ENCODE data around the gene MYO1F.

MYO1F gene

DNA sequence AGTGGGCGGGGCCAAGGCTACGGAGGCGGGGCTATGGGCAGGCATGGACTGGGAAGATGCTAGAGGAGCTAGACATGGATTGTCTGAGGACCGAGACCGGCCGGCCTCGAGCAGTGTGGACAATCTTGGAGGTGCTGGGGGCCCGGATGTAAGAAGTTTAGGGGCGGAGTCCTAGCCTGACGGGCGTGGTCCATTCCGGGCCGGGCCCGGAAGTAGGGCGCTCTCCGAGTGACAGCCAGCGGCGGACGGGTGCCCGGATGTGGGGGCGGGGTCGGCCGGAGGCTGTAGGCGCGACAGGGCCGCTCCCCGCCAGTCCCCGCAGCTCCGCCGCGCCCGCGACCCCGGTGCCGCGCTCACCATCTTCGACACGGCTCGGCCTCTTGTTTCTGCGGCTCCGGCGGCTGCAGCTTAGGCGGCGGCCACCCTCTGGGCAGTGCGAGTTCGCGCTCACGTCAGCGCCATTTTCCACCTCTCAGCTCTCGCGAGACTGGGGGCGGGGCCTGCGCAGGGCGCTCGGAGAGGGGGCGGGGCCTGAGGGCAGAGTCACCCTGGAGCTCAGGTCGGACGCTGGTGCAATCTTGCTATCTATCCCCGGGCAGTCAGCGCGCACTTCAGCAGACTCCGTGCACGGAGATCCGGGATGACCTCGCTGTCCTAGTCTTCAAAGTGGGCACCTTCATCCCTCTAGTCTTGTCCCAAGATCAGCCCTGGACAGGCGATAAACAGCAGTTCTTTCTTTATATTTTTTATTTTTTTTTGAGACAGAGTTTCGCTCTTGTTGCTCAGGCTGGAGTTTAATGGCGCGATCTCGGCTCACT is 63.3 kb downstream of the MYO1F start, which contains the start of gene ZNF414:
Gene ZNF414 (minus strand): TSS at position 481 of the 818 bp plus-strand sequence. CDS start 121 bp downstream, at position 360.
- peak within 1 kb of the TSS; percentile 92 for H3K18ac ChIP-seq (ENCODE audit: low read length)
- no peak within 1 kb of the TSS for H2BK15ac ChIP-seq (replicated peaks; ENCODE audit: low read depth)
- peak within 1 kb of the TSS; percentile 89 for H2BK120ac ChIP-seq (ENCODE audit: low read depth, low read length)
- DNase-seq = peak; percentile 99
- peaks cover 4% of the 10 kb centered on the region for H3K4me1 ChIP-seq (ENCODE audit: control insufficient read depth, low read depth, low read length)
- H3K36me3 ChIP-seq (ENCODE audit: control insufficient read depth, insufficient read depth, low read length) = no peaks in the 10 kb centered on the region
- peak within 1 kb of the TSS; percentile 98 for H2BK5ac ChIP-seq (ENCODE audit: low read length)
- WGBS (ENCODE audit: extremely low coverage, insufficient coverage, low lambda C conversion rate) = no CpG with 5 or more reads among the region's 70 CpGs
- H4K5ac ChIP-seq (ENCODE audit: low read length) = no peak within 1 kb of the TSS
- H3K56ac ChIP-seq (ENCODE audit: low read length) = peak within 1 kb of the TSS; percentile 100
- peak within 1 kb of the TSS; percentile 68 for H3K4me2 ChIP-seq (ENCODE audit: low read length)
- peak within 1 kb of the TSS; percentile 90 for H2AK5ac ChIP-seq (ENCODE audit: low read length)
- peaks cover 3% of the 10 kb centered on the region for H3K79me1 ChIP-seq (ENCODE audit: low read length)
- H3K4me3 ChIP-seq (ENCODE audit: low read length) = peak within 1 kb of the TSS; percentile 78
- H3K4ac ChIP-seq (ENCODE audit: low read depth, low read length) = peak within 1 kb of the TSS; percentile 93
- peak within 1 kb of the TSS; percentile 95 for H3K9ac ChIP-seq (ENCODE audit: low read length)
- peak within 1 kb of the TSS; percentile 91 for H3K23ac ChIP-seq (ENCODE audit: low read length)
- H3K79me2 ChIP-seq (ENCODE audit: control insufficient read depth, insufficient read depth, low read length) = no peaks in the 10 kb centered on the region
- H3K27ac ChIP-seq (ENCODE audit: low read depth, low read length) = peak within 1 kb of the TSS; percentile 97
- peak within 1 kb of the TSS; percentile 97 for H4K8ac ChIP-seq (ENCODE audit: low read depth, low read length)
- no peaks in the 10 kb centered on the region for H3K27me3 ChIP-seq (ENCODE audit: insufficient read depth, low read length, poor library complexity)

DNA sequence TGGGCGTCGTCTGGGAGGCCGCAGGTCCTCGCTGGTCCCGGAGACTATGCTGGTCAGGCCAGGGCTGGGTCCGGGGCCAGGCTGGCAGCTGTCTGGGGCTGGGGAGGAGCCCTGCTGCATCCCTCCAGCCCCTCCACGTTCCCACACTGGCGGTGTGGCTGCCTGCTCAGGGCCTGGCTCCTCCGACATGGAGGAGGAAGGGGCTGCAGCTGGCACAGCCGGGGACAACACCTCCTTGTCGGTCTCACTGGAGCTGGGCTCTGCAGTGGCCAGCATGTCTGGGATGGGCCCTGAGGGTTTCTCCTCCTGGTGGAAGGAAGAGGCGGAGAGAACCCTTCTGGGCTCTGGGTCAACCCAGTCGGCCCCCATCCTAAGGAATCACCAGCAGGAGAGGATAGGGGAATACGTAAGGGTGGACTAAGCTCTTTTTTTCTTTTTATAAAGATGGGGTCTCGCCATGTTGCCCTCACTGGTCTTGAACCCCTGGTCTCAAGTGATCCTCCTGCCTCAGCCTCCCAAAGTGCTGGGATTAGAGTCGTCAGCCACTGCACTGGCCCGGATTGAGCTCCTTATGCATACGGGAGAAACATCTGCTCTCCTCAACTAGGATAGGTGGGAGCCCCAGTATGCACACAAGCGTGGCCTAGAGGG is 64.1 kb downstream of the MYO1F start:
- Histone ChIP-seq H3K36me3 (ENCODE audit: control insufficient read depth, insufficient read depth, low read length) (no peaks in the 10 kb centered on the region), H3K4me2 (ENCODE audit: low read length) (peak overlapping the region; percentile 35), H3K9ac (ENCODE audit: low read length) (peak overlapping the region; percentile 74), H2BK15ac (replicated peaks; ENCODE audit: low read depth) (no peak overlapping the region), H3K79me1 (ENCODE audit: low read length) (peaks cover 3% of the 10 kb centered on the region), H4K8ac (ENCODE audit: low read depth, low read length) (no peak overlapping the region), H2AK5ac (ENCODE audit: low read length) (peak overlapping the region; percentile 90), H3K27me3 (ENCODE audit: insufficient read depth, low read length, poor library complexity) (no peaks in the 10 kb centered on the region), H4K5ac (ENCODE audit: low read length) (no peak overlapping the region), H3K4ac (ENCODE audit: low read depth, low read length) (peak overlapping the region; percentile 42), H2BK120ac (ENCODE audit: low read depth, low read length) (no peak overlapping the region), H3K4me3 (ENCODE audit: low read length) (no peak overlapping the region), H3K79me2 (ENCODE audit: control insufficient read depth, insufficient read depth, low read length) (no peaks in the 10 kb centered on the region), H3K56ac (ENCODE audit: low read length) (peak overlapping the region; percentile 94), H2BK5ac (ENCODE audit: low read length) (no peak overlapping the region), H3K27ac (ENCODE audit: low read depth, low read length) (peak overlapping the region; percentile 97), H3K18ac (ENCODE audit: low read length) (no peak overlapping the region), H3K4me1 (ENCODE audit: control insufficient read depth, low read depth, low read length) (peaks cover 4% of the 10 kb centered on the region), H3K23ac (ENCODE audit: low read length) (peak overlapping the region; percentile 91)
- peak; percentile 40 for DNase-seq
- no CpG with 5 or more reads among the region's 19 CpGs for WGBS (ENCODE audit: extremely low coverage, insufficient coverage, low lambda C conversion rate)

DNA sequence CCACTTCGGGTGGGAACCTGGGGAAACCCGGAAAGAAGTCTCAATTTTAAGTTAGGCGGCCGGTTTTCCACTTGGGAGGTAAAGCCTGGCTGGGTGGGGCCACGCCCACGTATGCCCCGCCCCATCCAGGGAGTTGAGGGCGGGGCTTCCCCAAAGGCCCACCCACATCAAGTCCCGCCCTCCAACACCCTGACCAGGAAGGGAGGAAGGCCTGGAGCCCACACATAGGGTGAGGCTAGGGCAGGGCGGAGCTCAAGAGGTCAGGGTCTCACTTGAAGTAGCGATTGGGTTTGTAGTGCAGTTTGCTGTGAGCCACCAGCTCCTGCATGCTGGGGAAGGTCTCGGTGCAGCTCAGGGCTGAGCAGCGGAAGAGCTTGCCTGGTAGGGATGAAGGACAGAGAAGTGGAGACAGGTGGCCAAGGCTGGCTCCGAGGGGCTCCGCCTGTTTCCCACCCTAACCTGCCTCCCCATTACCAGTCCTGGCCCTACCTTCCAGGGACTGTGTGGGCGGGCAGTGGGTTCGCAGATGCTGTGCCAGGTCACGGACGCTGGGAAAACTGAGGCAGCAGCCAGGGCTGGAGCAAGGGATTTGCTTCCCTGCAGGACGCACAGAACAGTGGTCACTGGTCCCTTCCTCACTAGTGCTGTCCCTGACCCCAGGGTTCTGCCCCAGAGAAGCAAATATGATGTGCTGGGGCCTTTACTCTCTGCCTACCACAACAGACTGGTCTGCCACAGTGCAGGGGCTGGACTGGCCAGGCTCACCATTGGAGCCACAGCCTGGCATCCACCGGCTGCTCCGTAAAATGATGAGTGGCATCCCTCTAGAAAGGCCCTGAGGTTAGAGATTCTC is 64.9 kb downstream of the MYO1F start:
- Histone ChIP-seq H3K27me3 (ENCODE audit: insufficient read depth, low read length, poor library complexity) (no peaks in the 10 kb centered on the region), H3K4me3 (ENCODE audit: low read length) (no peak overlapping the region), H3K56ac (ENCODE audit: low read length) (peak overlapping the region; percentile 94), H3K9ac (ENCODE audit: low read length) (peak overlapping the region; percentile 74), H3K36me3 (ENCODE audit: control insufficient read depth, insufficient read depth, low read length) (no peaks in the 10 kb centered on the region), H3K27ac (ENCODE audit: low read depth, low read length) (no peak overlapping the region), H3K79me2 (ENCODE audit: control insufficient read depth, insufficient read depth, low read length) (no peaks in the 10 kb centered on the region), H3K4me1 (ENCODE audit: control insufficient read depth, low read depth, low read length) (peaks cover 4% of the 10 kb centered on the region), H3K23ac (ENCODE audit: low read length) (no peak overlapping the region), H3K79me1 (ENCODE audit: low read length) (peaks cover 3% of the 10 kb centered on the region), H3K18ac (ENCODE audit: low read length) (no peak overlapping the region), H4K5ac (ENCODE audit: low read length) (no peak overlapping the region), H3K4me2 (ENCODE audit: low read length) (no peak overlapping the region), H2AK5ac (ENCODE audit: low read length) (peak overlapping the region; percentile 80), H2BK15ac (replicated peaks; ENCODE audit: low read depth) (no peak overlapping the region), H4K8ac (ENCODE audit: low read depth, low read length) (no peak overlapping the region), H3K4ac (ENCODE audit: low read depth, low read length) (no peak overlapping the region), H2BK5ac (ENCODE audit: low read length) (no peak overlapping the region), H2BK120ac (ENCODE audit: low read depth, low read length) (no peak overlapping the region)
- WGBS (ENCODE audit: extremely low coverage, insufficient coverage, low lambda C conversion rate) = no CpG with 5 or more reads among the region's 22 CpGs
- peak; percentile 75 for DNase-seq

DNA sequence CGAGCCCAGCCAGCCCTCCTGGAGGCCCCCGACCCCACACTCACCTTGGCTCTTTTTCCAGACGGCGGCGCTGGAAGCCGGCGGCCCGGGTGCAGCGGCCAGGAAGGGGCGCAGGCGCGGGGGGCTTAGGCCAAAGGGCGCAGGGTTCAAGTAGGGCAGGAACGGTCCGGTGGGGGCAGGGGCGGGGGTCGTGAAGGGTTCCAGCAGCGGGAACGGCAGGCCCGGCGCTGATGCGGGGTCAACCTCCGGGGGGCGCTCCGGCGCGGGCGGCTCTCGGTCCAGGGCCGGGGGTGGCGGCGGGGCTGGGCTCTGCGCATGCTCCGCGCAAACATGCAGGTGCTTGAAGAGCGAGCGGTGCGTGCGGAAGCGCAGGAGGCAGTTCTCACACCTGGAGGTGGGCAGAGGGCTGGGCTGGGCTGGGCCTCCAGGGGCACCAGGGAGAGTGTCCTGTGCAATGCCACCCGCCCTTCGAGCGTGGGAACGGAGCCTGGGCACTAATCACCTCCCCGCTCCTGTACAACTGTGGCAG is 65.6 kb downstream of the MYO1F start:
- Histone ChIP-seq H3K23ac (ENCODE audit: low read length) (no peak overlapping the region), H3K27me3 (ENCODE audit: insufficient read depth, low read length, poor library complexity) (no peaks in the 10 kb centered on the region)

DNA sequence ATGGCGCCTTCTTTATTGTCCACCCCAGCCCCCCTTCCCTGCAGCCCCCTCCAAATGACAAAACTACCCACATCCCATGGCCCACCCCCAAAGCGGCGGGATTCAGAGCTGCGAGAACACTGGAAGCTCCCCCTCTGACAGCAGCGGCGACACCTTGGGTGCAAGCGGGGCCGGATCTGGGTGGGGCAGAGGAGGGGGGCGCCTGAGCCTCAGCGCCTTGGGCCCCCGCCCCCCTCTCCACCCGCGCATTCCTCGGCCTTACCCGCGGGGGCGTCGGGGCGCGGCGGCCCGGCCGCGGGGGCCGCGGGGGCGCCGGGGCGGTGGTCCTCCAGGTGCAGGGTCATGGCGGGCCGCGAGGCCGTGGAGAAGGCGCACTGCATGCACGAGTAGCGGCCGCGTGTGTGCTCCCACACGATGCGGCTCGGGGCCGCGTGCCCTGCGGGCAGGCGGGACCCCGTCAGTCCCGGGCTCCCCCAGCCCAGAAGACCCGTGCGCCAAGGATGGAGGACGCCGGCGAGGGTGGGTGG is 66.6 kb downstream of the MYO1F start:
- Histone ChIP-seq H3K4me1 (ENCODE audit: control insufficient read depth, low read depth, low read length) (peaks cover 4% of the 10 kb centered on the region), H3K79me1 (ENCODE audit: low read length) (peaks cover 3% of the 10 kb centered on the region), H3K4me2 (ENCODE audit: low read length) (no peak overlapping the region), H3K4ac (ENCODE audit: low read depth, low read length) (no peak overlapping the region), H2BK5ac (ENCODE audit: low read length) (no peak overlapping the region), H3K4me3 (ENCODE audit: low read length) (no peak overlapping the region), H4K5ac (ENCODE audit: low read length) (no peak overlapping the region), H3K36me3 (ENCODE audit: control insufficient read depth, insufficient read depth, low read length) (no peaks in the 10 kb centered on the region), H2AK5ac (ENCODE audit: low read length) (no peak overlapping the region), H4K8ac (ENCODE audit: low read depth, low read length) (no peak overlapping the region), H3K56ac (ENCODE audit: low read length) (no peak overlapping the region), H2BK15ac (replicated peaks; ENCODE audit: low read depth) (no peak overlapping the region), H2BK120ac (ENCODE audit: low read depth, low read length) (no peak overlapping the region), H3K18ac (ENCODE audit: low read length) (no peak overlapping the region), H3K79me2 (ENCODE audit: control insufficient read depth, insufficient read depth, low read length) (no peaks in the 10 kb centered on the region), H3K27ac (ENCODE audit: low read depth, low read length) (no peak overlapping the region), H3K23ac (ENCODE audit: low read length) (no peak overlapping the region), H3K9ac (ENCODE audit: low read length) (no peak overlapping the region), H3K27me3 (ENCODE audit: insufficient read depth, low read length, poor library complexity) (no peaks in the 10 kb centered on the region)
- WGBS (ENCODE audit: extremely low coverage, insufficient coverage, low lambda C conversion rate) = no CpG with 5 or more reads among the region's 52 CpGs
- DNase-seq = no peak

More for the DNA sequence above, 65.6 kb downstream of the MYO1F start:
- H3K27ac ChIP-seq (ENCODE audit: low read depth, low read length) = no peak overlapping the region
- no peaks in the 10 kb centered on the region for H3K36me3 ChIP-seq (ENCODE audit: control insufficient read depth, insufficient read depth, low read length)
- no peak overlapping the region for H3K9ac ChIP-seq (ENCODE audit: low read length)
- no peak overlapping the region for H2BK5ac ChIP-seq (ENCODE audit: low read length)
- DNase-seq = peak; percentile 25
- no peak overlapping the region for H2BK120ac ChIP-seq (ENCODE audit: low read depth, low read length)
- H3K4me3 ChIP-seq (ENCODE audit: low read length) = no peak overlapping the region
- peaks cover 4% of the 10 kb centered on the region for H3K4me1 ChIP-seq (ENCODE audit: control insufficient read depth, low read depth, low read length)
- no peak overlapping the region for H3K18ac ChIP-seq (ENCODE audit: low read length)
- no peak overlapping the region for H3K4ac ChIP-seq (ENCODE audit: low read depth, low read length)
- H4K8ac ChIP-seq (ENCODE audit: low read depth, low read length) = no peak overlapping the region
- WGBS (ENCODE audit: extremely low coverage, insufficient coverage, low lambda C conversion rate) = no CpG with 5 or more reads among the region's 45 CpGs
- no peak overlapping the region for H4K5ac ChIP-seq (ENCODE audit: low read length)
- no peak overlapping the region for H2BK15ac ChIP-seq (replicated peaks; ENCODE audit: low read depth)
- no peak overlapping the region for H3K56ac ChIP-seq (ENCODE audit: low read length)
- H3K79me2 ChIP-seq (ENCODE audit: control insufficient read depth, insufficient read depth, low read length) = no peaks in the 10 kb centered on the region
- no peak overlapping the region for H2AK5ac ChIP-seq (ENCODE audit: low read length)
- H3K79me1 ChIP-seq (ENCODE audit: low read length) = peaks cover 3% of the 10 kb centered on the region
- no peak overlapping the region for H3K4me2 ChIP-seq (ENCODE audit: low read length)

Data from mesendoderm (in vitro differentiated cells).